Astrocyte (in vitro differentiated cells and primary cell): ENCODE data around the gene SETD2.

Experiments
- EZH2 ChIP-seq: IDR thresholded peaks from 2 replicates; pipeline ENCODE4 v1.6.1; 2012; ENCODE audit warnings: mild to moderate bottlenecking, low read length, inconsistent platforms; ENCODE audit not compliant: insufficient read depth
- TF ChIP-seq, protein P1 (sequence below): IDR thresholded peaks from 2 replicates; pipeline ENCODE4 v1.5.1; 2011; ENCODE audit warnings: low read depth, mild to moderate bottlenecking, inconsistent platforms, low read length, moderate library complexity; ENCODE audit not compliant: insufficient read depth

DNA sequence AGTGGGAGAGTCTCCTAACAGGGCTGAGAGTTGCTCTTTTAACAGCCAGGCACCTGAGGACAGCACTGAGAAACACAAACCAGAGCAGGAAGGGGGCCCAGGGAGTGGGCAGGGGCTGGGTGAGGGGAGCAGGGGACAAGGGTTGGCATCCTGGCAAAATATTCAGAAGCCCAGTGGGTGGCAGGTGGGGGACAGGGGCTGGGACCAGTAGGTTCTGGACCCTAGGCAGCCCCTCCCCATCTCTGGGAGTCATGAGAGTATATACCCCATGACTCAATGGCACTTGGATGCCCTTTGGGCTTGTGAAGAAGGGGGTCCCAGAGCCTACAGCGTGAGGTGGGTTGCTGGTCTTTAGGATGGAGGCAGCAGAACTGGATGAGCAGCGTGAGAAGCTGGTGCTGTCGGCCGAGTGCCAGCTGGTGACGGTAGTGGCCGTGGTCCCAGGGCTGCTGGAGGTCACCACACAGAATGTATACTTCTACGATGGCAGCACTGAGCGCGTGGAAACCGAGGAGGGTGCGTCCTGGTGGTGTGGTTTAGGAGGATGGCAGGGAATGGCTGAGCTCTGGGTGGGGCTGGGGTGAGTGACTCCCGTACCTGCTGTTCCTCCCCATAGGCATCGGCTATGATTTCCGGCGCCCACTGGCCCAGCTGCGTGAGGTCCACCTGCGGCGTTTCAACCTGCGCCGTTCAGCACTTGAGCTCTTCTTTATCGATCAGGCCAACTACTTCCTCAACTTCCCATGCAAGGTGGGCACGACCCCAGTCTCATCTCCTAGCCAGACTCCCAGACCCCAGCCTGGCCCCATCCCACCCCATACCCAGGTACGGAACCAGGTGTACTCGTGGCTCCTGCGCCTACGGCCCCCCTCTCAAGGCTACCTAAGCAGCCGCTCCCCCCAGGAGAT lies 160.2 kb downstream of the SETD2 start:
- TF ChIP-seq, protein P1, sequence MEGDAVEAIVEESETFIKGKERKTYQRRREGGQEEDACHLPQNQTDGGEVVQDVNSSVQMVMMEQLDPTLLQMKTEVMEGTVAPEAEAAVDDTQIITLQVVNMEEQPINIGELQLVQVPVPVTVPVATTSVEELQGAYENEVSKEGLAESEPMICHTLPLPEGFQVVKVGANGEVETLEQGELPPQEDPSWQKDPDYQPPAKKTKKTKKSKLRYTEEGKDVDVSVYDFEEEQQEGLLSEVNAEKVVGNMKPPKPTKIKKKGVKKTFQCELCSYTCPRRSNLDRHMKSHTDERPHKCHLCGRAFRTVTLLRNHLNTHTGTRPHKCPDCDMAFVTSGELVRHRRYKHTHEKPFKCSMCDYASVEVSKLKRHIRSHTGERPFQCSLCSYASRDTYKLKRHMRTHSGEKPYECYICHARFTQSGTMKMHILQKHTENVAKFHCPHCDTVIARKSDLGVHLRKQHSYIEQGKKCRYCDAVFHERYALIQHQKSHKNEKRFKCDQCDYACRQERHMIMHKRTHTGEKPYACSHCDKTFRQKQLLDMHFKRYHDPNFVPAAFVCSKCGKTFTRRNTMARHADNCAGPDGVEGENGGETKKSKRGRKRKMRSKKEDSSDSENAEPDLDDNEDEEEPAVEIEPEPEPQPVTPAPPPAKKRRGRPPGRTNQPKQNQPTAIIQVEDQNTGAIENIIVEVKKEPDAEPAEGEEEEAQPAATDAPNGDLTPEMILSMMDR = no peak
- TF ChIP-seq EZH2 = no peak
